GM12872 (cell line): ENCODE results near the gene LSR.

Experiments used
- TF ChIP-seq, protein P1 (sequence below): IDR thresholded peaks from 3 replicates; pipeline ENCODE4 v1.5.1; 2011; ENCODE audit warnings: low read depth, mild to moderate bottlenecking, low read length, moderate library complexity; ENCODE audit not compliant: insufficient read depth

Gene LSR

DNA sequence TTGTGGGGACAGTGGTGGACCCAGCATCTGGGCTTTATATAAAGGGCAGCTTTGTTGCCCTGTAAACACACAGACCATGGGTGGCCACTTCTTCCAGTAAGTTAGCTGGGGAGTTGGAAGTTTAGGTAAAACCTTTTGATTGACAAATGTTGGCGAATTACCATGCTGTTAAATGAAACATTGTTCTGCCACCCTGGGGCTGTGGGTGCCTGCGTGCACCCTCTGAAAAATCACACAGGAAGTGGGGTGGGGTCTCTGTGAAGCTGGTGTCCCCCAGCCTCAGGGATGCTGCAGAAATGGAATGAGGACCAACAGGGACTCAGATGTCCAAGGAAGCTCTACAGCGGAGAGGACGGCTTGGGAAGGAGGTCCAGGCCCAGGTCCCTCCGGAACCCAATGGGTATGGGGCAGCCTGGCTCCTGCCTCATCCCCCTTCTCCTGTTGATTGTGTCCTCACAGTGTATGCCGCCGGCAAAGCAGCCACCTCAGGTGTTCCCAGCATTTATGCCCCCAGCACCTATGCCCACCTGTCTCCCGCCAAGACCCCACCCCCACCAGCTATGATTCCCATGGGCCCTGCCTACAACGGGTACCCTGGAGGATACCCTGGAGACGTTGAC lies 17.2 kb downstream of the LSR start:
- TF ChIP-seq, protein P1, sequence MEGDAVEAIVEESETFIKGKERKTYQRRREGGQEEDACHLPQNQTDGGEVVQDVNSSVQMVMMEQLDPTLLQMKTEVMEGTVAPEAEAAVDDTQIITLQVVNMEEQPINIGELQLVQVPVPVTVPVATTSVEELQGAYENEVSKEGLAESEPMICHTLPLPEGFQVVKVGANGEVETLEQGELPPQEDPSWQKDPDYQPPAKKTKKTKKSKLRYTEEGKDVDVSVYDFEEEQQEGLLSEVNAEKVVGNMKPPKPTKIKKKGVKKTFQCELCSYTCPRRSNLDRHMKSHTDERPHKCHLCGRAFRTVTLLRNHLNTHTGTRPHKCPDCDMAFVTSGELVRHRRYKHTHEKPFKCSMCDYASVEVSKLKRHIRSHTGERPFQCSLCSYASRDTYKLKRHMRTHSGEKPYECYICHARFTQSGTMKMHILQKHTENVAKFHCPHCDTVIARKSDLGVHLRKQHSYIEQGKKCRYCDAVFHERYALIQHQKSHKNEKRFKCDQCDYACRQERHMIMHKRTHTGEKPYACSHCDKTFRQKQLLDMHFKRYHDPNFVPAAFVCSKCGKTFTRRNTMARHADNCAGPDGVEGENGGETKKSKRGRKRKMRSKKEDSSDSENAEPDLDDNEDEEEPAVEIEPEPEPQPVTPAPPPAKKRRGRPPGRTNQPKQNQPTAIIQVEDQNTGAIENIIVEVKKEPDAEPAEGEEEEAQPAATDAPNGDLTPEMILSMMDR, result no peak

GRCh38 chr19:35266520-35267352 lies 17.9 kb downstream of the LSR start:
- TF ChIP-seq, protein P1, result no peak

GRCh38 chr19:35267353-35267817 lies 18.6 kb downstream of the LSR start:
- TF ChIP-seq, protein P1, result no peak

DNA sequence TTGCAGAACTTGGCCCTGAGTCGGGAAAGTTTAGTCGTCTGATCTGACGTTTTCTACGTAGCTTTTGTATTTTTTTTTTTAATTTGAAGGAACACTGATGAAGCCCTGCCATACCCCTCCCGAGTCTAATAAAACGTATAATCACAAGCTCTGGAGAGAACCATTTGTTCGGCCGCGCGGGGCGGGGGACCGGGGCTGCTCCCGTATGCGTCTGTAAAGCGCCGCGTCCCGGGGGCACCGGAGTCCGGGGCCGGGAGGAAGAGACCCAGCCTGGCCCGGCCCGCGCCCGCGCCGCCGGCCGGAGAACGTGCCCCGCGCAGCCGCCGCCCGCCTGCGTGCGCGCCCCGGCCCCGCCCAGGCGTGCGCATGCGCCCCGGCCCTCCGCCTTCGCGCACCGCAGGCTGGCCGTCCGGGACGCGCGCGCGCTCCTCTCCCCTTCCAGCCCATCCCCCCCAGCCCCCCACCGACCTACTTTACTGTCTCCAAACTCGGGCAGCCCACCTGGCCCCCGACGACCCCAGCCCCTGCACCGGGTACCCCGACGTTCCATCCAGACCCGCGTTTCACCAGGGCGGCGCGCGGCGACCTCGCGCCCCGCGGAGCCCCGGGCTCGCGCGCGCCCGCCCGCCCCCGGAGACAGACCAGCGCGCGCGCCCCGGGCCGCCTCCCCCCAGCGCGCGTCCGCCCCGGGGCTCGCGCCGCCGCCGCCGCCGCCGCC lies 19.2 kb downstream of the LSR start:
- TF ChIP-seq, protein P1, result no peak

DNA sequence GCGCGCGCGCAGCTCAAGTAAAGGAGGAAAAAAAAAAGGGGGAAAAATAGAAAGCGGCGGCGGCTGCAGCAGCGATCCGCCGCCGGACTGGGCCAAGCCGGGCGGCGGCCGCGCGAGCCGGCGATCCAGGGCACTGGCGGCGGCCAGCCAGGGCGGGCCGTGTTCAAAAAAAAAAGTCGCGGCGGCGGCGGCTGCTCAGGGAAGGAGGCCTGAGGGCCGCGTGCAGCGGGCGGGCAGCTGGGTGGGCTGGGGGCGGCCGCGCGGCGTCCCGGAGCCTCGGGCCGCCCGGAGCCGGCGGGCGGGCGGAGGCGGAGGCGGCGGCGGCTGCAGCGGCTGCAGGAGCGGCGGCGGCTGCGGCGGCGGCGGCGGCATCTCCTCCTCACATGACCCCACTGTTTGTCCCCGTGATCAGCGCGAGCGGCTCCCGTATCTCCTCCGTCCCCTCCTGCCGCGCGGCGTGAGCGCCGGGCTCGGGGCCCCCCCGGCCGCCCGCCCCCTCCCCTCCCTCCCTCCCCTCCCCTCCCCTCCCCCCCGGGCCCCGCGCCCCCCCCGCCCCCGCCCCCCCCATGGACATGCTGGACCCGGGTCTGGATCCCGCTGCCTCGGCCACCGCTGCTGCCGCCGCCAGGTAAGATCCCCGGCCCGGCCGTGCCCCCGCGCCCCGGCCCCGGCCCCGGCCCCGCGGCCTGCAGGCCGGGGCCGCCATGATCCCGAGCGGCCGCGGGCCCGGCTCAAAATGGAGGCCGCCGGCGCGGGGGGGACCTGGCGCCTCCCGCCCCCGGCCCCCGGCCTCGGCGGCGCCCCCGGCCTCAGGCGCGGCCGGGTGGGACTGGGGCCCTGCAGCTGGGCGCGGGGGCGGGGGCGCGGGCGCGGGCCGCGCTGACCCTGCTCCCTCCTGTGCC lies 20.0 kb downstream of the LSR start, which contains the start of gene USF2:
Gene USF2, plus strand, starts transcription at position 427 of the 902 bp plus-strand sequence. Its CDS starts 140 bp downstream, at position 567.
- TF ChIP-seq, protein P1, result no peak

DNA sequence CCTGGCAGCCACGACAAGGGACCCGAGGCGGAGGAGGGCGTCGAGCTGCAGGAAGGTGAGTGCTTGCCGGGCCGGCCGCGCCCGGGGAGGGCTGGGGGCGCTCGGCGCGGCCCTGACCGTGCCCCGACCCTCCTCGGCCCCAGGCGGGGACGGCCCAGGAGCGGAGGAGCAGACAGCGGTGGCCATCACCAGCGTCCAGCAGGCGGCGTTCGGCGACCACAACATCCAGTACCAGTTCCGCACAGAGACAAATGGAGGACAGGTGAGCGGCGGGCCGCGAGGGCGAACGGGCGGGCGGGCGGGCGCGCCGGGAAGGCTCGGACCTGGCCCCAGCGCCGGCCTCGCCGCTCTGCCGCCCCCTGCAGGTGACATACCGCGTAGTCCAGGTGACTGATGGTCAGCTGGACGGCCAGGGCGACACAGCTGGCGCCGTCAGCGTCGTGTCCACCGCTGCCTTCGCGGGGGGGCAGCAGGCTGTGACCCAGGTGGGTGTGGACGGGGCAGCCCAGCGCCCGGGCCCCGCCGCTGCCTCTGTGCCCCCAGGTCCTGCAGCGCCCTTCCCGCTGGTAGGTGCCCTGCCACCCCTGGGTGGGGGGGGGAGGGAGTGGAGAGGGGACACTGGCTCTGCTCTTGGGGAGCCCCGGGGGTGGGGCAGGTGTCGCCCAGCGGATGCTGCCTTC lies 20.8 kb downstream of the LSR start:
- TF ChIP-seq, protein P1, result peak; percentile 65
